H1 (cell line): ENCODE measurements around the gene FGF1. TPM values are rescaled to one million over a fixed set of nuclear protein-coding genes. Genes with fewer than 3 reads are reported as not detected.

Experiments
- CTCF ChIA-PET: fragments of 300-600 bp; sonication (Branson Sonifier 250); formaldehyde crosslinking; loops from one replicate; lab custom pipeline; 2021; ENCODE audit not compliant: partially characterized antibody; lab: Charles Lee
- POLR2A ChIA-PET: fragments of 300-600 bp; sonication (Branson Sonifier 250); formaldehyde crosslinking; loops from one replicate; lab custom pipeline; 2021; ENCODE audit warnings: inconsistent platforms; ENCODE audit not compliant: partially characterized antibody; lab: Charles Lee
- DNase-seq, 2 experiments: peaks; one replicate each; pipeline versions ENCODE4 v3.0.0 to v3.0.0-alpha.2; 2010 to 2022; ENCODE audit warnings: low spot score in 2 of 2, low read depth in 1 of 2, mixed read lengths in 1 of 2
- FAIRE-seq: peaks from 2 replicates; lab custom pipeline; 2011; peaks lifted over from hg19 to GRCh38; lab: Jason Lieb, UNC
- H2AFZ ChIP-seq: 2 replicates; pipeline ENCODE4 v1.8.1; 2012; ENCODE audit warnings: low read length, inconsistent platforms
- H2AK5ac ChIP-seq: 2 replicates; pipeline ENCODE4 v1.6.1; 2013; ENCODE audit warnings: low read depth, low read length
- H2BK120ac ChIP-seq: replicated peaks from 2 replicates; pipeline ENCODE3; 2013; ENCODE audit warnings: low read depth, low read length, inconsistent platforms
- H2BK12ac ChIP-seq: 2 replicates; pipeline ENCODE4 v1.6.1; 2013; ENCODE audit warnings: low read depth, low read length
- H2BK15ac ChIP-seq: 2 replicates; pipeline ENCODE4 v1.6.1; 2013; ENCODE audit warnings: low read length
- H2BK20ac ChIP-seq: 2 replicates; pipeline ENCODE4 v1.6.1; 2013; ENCODE audit warnings: low read length
- H2BK5ac ChIP-seq: 2 replicates; pipeline ENCODE4 v1.6.1; 2013; ENCODE audit warnings: low read depth, low read length
- H3K14ac ChIP-seq: 2 replicates; pipeline ENCODE4 v1.6.1; 2013; ENCODE audit warnings: inconsistent platforms; ENCODE audit not compliant: insufficient read length
- H3K18ac ChIP-seq: 2 replicates; pipeline ENCODE4 v1.6.1; 2013; ENCODE audit warnings: low read length; ENCODE audit errors: extremely low read depth
- H3K23ac ChIP-seq: 2 replicates; pipeline ENCODE4 v1.6.1; 2013; ENCODE audit warnings: inconsistent platforms; ENCODE audit not compliant: insufficient read length
- H3K23me2 ChIP-seq: 2 replicates; pipeline ENCODE4 v1.6.1; 2013; ENCODE audit warnings: low read depth, low read length
- H3K27ac ChIP-seq: 2 replicates; pipeline ENCODE4 v1.6.1; 2011; ENCODE audit warnings: low read depth, low read length, inconsistent platforms
- H3K27me3 ChIP-seq, 4 experiments: replicated peaks in 1 of 4; 1 replicate in 1 of 4; 2 replicates in 3 of 4; pipeline versions ENCODE4 v1.6.1 to v1.8.1; 2011 to 2013; ENCODE audit warnings: low read length in 3 of 4, mild to moderate bottlenecking in 3 of 4, inconsistent platforms in 2 of 4, mixed read lengths in 2 of 4, moderate library complexity in 1 of 4; ENCODE audit not compliant: control insufficient read depth in 3 of 4, insufficient read depth in 3 of 4; ENCODE audit errors: extremely low read depth in 1 of 4
- H3K36me3 ChIP-seq, 4 experiments: 2 replicates each; pipeline versions ENCODE4 v1.6.1 to v1.8.1; 2011 to 2013; ENCODE audit warnings: mild to moderate bottlenecking in 4 of 4, low read length in 3 of 4, moderate library complexity in 2 of 4, control low read depth in 1 of 4, inconsistent platforms in 1 of 4; ENCODE audit not compliant: insufficient read depth in 4 of 4, control insufficient read depth in 2 of 4
- H3K4ac ChIP-seq: replicated peaks from 2 replicates; pipeline ENCODE3; 2013; ENCODE audit warnings: low read length, low read depth, mixed read lengths, inconsistent platforms; ENCODE audit not compliant: insufficient read length
- H3K4me1 ChIP-seq, 4 experiments: replicated peaks in 1 of 4; 1 replicate in 1 of 4; 2 replicates in 3 of 4; pipeline versions ENCODE4 v1.6.1 to v1.8.1; 2011 to 2013; ENCODE audit warnings: low read length in 3 of 4, inconsistent platforms in 2 of 4, mixed read lengths in 1 of 4; ENCODE audit not compliant: insufficient read depth in 4 of 4, control insufficient read depth in 3 of 4
- H3K4me2 ChIP-seq, 2 experiments: 2 replicates each; pipeline versions ENCODE4 v1.6.1 to v1.8.1; 2011 to 2013; ENCODE audit warnings: low read depth in 2 of 2, low read length in 2 of 2, control low read depth in 1 of 2, inconsistent platforms in 1 of 2, mild to moderate bottlenecking in 1 of 2; ENCODE audit not compliant: insufficient read depth in 1 of 2
- H3K4me3 ChIP-seq, 4 experiments: fragments of 200-600, 300-600 bp in 1 of 4; sonication (generic), shearing (Covaris generic), sonication (Bioruptor Twin) in 1 of 4; 2 replicates each; pipeline versions ENCODE4 v1.5.1 to v1.8.1; 2011 to 2016; ENCODE audit warnings: low read length in 4 of 4, low read depth in 3 of 4, control low read depth in 2 of 4, inconsistent platforms in 2 of 4, mild to moderate bottlenecking in 2 of 4, mixed read lengths in 1 of 4, moderate library complexity in 1 of 4; ENCODE audit not compliant: insufficient read depth in 2 of 4; ENCODE audit errors: extremely low read depth in 1 of 4
- H3K56ac ChIP-seq: replicated peaks from 2 replicates; pipeline ENCODE3; 2013; ENCODE audit warnings: low read depth, mild to moderate bottlenecking, mixed read lengths, low read length, inconsistent platforms; ENCODE audit not compliant: insufficient read length
- H3K79me1 ChIP-seq: 2 replicates; pipeline ENCODE4 v1.6.1; 2013; ENCODE audit warnings: low read depth, low read length, control low read depth
- H3K79me2 ChIP-seq, 2 experiments: 2 replicates each; pipeline versions ENCODE4 v1.6.1 to v1.8.1; 2012 to 2013; ENCODE audit warnings: low read length in 2 of 2, mild to moderate bottlenecking in 2 of 2, inconsistent platforms in 1 of 2; ENCODE audit not compliant: insufficient read depth in 2 of 2, control insufficient read depth in 1 of 2
- H3K9ac ChIP-seq, 4 experiments: replicated peaks in 1 of 4; 1 replicate in 1 of 4; 2 replicates in 3 of 4; pipeline versions ENCODE4 v1.6.1 to v1.8.1; 2011 to 2013; ENCODE audit warnings: low read depth in 3 of 4, low read length in 3 of 4, control low read depth in 2 of 4, mild to moderate bottlenecking in 2 of 4, moderate library complexity in 2 of 4, inconsistent platforms in 1 of 4; ENCODE audit errors: extremely low read depth in 1 of 4
- H3K9me3 ChIP-seq, 2 experiments: 2 replicates each; pipeline versions ENCODE4 v1.6.1 to v1.8.1; 2012 to 2013; ENCODE audit warnings: mild to moderate bottlenecking in 2 of 2, moderate library complexity in 2 of 2, control low read depth in 1 of 2, inconsistent platforms in 1 of 2, low read depth in 1 of 2, low read length in 1 of 2, mixed read lengths in 1 of 2; ENCODE audit not compliant: insufficient read depth in 2 of 2
- H4K20me1 ChIP-seq, 2 experiments: replicated peaks in 1 of 2; 2 replicates each; pipeline versions ENCODE3 to v1.8.1; 2011 to 2013; ENCODE audit warnings: inconsistent platforms in 2 of 2, low read length in 2 of 2, mild to moderate bottlenecking in 1 of 2; ENCODE audit not compliant: insufficient read depth in 2 of 2, control insufficient read depth in 1 of 2
- H4K5ac ChIP-seq: 2 replicates; pipeline ENCODE4 v1.6.1; 2013; ENCODE audit warnings: low read length, low read depth, mixed read lengths, inconsistent platforms; ENCODE audit not compliant: insufficient read length
- H4K8ac ChIP-seq: 2 replicates; pipeline ENCODE4 v1.8.0; 2013; ENCODE audit warnings: mild to moderate bottlenecking, moderate library complexity, low read length, inconsistent platforms; ENCODE audit not compliant: insufficient read depth; ENCODE audit errors: extremely low read depth
- H4K91ac ChIP-seq: replicated peaks from 2 replicates; pipeline ENCODE3; 2013; ENCODE audit warnings: low read length, mixed read lengths, inconsistent platforms; ENCODE audit not compliant: insufficient read length
- CTCF ChIP-seq, 3 experiments: IDR thresholded peaks; 1 replicate in 2 of 3; 2 replicates in 1 of 3; pipeline versions ENCODE4 v1.5.1 to v1.6.1; 2011; ENCODE audit warnings: low read length in 3 of 3, mild to moderate bottlenecking in 3 of 3, inconsistent platforms in 2 of 3, low read depth in 1 of 3, moderate library complexity in 1 of 3; ENCODE audit not compliant: insufficient read depth in 1 of 3; ENCODE audit errors: control extremely low read depth in 1 of 3
- EP300 ChIP-seq, 2 experiments: IDR thresholded peaks; 1 replicate in 1 of 2; 2 replicates in 1 of 2; pipeline ENCODE4 v1.6.1; 2011 to 2012; ENCODE audit warnings: low read depth in 2 of 2, low read length in 2 of 2, mild to moderate bottlenecking in 2 of 2, borderline replicate concordance in 1 of 2, inconsistent platforms in 1 of 2, moderate library complexity in 1 of 2
- HDAC2 ChIP-seq, 2 experiments: fragments of 300-600 bp in 1 of 2; sonication (generic) in 1 of 2; IDR thresholded peaks; 2 replicates each; pipeline ENCODE4 v1.6.1; 2011 to 2012; ENCODE audit warnings: low read depth in 2 of 2, low read length in 2 of 2, mild to moderate bottlenecking in 2 of 2, moderate library complexity in 2 of 2, borderline replicate concordance in 1 of 2, inconsistent platforms in 1 of 2
- JUN ChIP-seq: IDR thresholded peaks from 2 replicates; pipeline ENCODE4 v1.6.1; 2011; ENCODE audit warnings: low read depth, mild to moderate bottlenecking, improper control_type of control experiment, low read length
- SP2 ChIP-seq: IDR thresholded peaks from 2 replicates; pipeline ENCODE4 v1.6.1; 2012; ENCODE audit warnings: mild to moderate bottlenecking, low read length, inconsistent platforms
- WGBS, 2 experiments: shearing (Covaris generic) in 1 of 2; methylation state at CpG; one replicate each; pipeline versions ENCODE4 v1.1.6 to v1.1.7; 2013 to 2015; ENCODE audit warnings: low lambda C conversion rate in 2 of 2, mixed read lengths in 2 of 2, inconsistent platforms in 1 of 2, low coverage in 1 of 2, missing lambda C conversion rate in 1 of 2; ENCODE audit not compliant: insufficient replicate concordance in 2 of 2, insufficient coverage in 1 of 2, insufficient read length in 1 of 2; ENCODE audit errors: extremely low coverage in 1 of 2, missing lambda C conversion rate in 1 of 2; 5-methylcytosine and 5-hydroxymethylcytosine counted together
- polyA plus RNA-seq, 7 experiments: library from polyadenylated mRNA; depleted of rRNA in 3 of 7; stranded (reverse) in 5 of 7; unstranded in 2 of 7; fragments of >200 nt in 5 of 7; fragments of 200-250 nt in 2 of 7; gene quantifications; 1 replicate in 5 of 7; 2 replicates in 1 of 7; 4 replicates in 1 of 7; pipeline versions ENCODE4 v1.2.1 to v1.2.3, GENCODE V29; 2011 to 2013; ENCODE audit warnings: missing spikeins in 2 of 7, mixed read lengths in 2 of 7
- total RNA-seq: library from RNA; stranded (reverse); fragmentation: NEBNext Ultra II Directional; extraction: Animal tissue kit (Norgen Biotek cat#: 25700); gene quantifications from 2 replicates; pipeline ENCODE4 v1.2.1, GENCODE V29; 2021

The FGF1 gene
- total and polyA plus RNA-seq, 2 of the 8 experiments (the other 6 are each of a cell fraction or from before 2014, with no cell fraction given), result 0.30 to 0.50 TPM

DNA sequence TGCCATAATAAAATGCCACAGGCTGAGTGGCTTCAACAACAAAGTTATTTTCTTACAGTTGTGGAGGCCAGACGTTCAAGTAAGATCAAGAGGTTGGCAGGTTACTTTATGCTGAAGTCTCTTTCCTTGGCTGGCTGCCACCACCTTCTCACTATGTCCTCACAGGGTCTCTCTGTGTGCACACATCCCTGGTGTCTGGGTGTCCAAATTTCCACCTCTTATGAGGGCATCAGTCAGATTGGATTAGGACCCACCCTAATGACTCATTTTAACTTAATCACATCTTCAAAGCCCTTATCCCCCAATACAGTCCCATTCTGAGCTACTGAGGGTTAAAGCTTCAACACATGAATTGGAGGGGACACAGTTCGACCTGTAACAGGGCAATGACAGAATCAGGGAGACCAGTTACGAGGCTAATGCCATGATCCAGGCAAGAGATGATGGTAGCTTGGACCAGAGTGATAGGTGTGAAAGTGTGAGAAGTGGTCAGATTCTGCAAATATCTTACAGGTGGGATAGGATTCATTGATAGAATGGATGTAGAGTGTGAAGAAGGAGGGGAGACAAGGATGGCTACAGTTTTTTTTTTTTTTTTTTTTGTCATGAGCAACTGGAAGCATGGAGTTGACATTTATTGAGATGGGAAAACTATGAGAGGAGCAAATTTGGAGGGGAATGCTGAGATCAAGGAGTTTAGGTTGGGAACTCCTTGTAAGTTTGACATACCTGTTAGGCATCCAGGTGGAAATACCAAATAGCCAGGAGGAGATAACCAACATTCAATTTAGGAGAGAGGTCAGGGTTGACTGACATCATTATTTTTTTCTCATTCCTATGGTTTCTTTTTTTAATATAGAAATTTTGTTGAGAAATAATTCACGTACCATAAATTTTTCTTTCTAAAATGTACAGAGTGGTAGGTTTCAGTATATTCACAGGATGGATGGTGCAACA, 39.6 kb upstream of the FGF1 start:
- WGBS, 2 experiments, result 82% methylated on average over 4 of the region's 4 CpGs; no CpG with 5 or more reads in 1 of the 2 experiments
- H3K79me2 ChIP-seq, result no peaks in the 10 kb centered on the region

More for the DNA sequence above, 39.6 kb upstream of the FGF1 start:
- no peak overlapping the region for H4K8ac ChIP-seq
- no peak overlapping the region for H2AFZ ChIP-seq
- no peak overlapping the region for H3K56ac ChIP-seq
- no peaks in the 10 kb centered on the region for H3K79me1 ChIP-seq
- no peak overlapping the region for H3K4me2 ChIP-seq
- FAIRE-seq (no peak), DNase-seq (no peak)
- H3K4me3 ChIP-seq, result no peak overlapping the region
- ChIA-PET POLR2A (interaction anchor here (1.4 kb wide), 1 partner anchor 10 kb away, joined by 3 read pairs; no protein-coding TSS in a partner anchor), CTCF (interaction anchor here (4.5 to 15.0 kb wide), 3 partner anchors 12 to 154 kb away, joined by 34 to 627 read pairs (median 459); no protein-coding TSS in a partner anchor)
- H3K27ac ChIP-seq, result no peak overlapping the region
- no peaks in the 10 kb centered on the region; a peak in 1 of 7 replicates for H3K27me3 ChIP-seq
- H2BK5ac ChIP-seq, result no peak overlapping the region
- H3K9ac ChIP-seq, result no peak overlapping the region
- no peak overlapping the region for H2BK15ac ChIP-seq
- TF ChIP-seq EP300 (IDR thresholded peaks at IDR 0.05; ENCODE audit: borderline replicate concordance in 1 of 2, low read depth in 2 of 2, low read length in 2 of 2) (no peak), JUN (no peak), SP2 (no peak), HDAC2 (IDR thresholded peaks at IDR 0.05; ENCODE audit: borderline replicate concordance in 1 of 2, low read depth in 2 of 2, low read length in 2 of 2) (no peak), CTCF (IDR thresholded peaks at IDR 0.05; ENCODE audit: control extremely low read depth in 1 of 3, insufficient read depth in 1 of 3, low read depth in 1 of 3, low read length in 3 of 3) (no peak)
- no peak overlapping the region for H4K91ac ChIP-seq
- no peaks in the 10 kb centered on the region for H4K20me1 ChIP-seq
- H3K14ac ChIP-seq, result no peak overlapping the region
- no peak overlapping the region for H3K4ac ChIP-seq
- H2BK20ac ChIP-seq, result no peak overlapping the region
- H3K36me3 ChIP-seq, result no peaks in the 10 kb centered on the region; a peak in 1 of 8 replicates
- no peaks in the 10 kb centered on the region; the same call in 1 of the 2 replicates for H3K23me2 ChIP-seq
- peaks cover 0 to 5% (median 1%) of the 10 kb centered on the region in 4 experiments; a peak in 3 of 7 replicates for H3K4me1 ChIP-seq
- H2BK120ac ChIP-seq, result no peak overlapping the region
- no peak overlapping the region for H2BK12ac ChIP-seq
- no peaks in the 10 kb centered on the region for H3K9me3 ChIP-seq
- H2AK5ac ChIP-seq, result peak overlapping the region; percentile 20; the same call in 1 of the 2 replicates
- no peak overlapping the region for H4K5ac ChIP-seq
- H3K18ac ChIP-seq, result no peak overlapping the region
- H3K23ac ChIP-seq, result no peak overlapping the region
